A549 (cell line): Measurements from ENCODE around the gene KCTD19.

Experiments
- CEBPB ChIP-seq, 2 experiments: fragments of >200 bp in 1 of 2; sonication (Bioruptor Twin) in 1 of 2; formaldehyde crosslinking in 1 of 2; IDR thresholded peaks; 2 replicates each; pipeline ENCODE4 v1.6.1; 2012 to 2016
- CTCF ChIP-seq: fragments of >200 bp; sonication (Bioruptor Twin); formaldehyde crosslinking; IDR thresholded peaks from 3 replicates; pipeline ENCODE4 v1.5.1; 2016
- E2F6 ChIP-seq: IDR thresholded peaks from 2 replicates; pipeline ENCODE4 v1.6.1; 2012; ENCODE audit warnings: low read depth, borderline replicate concordance
- EP300 ChIP-seq, 2 experiments: fragments of >200 bp; sonication (Bioruptor Twin); formaldehyde crosslinking; IDR thresholded peaks; 2 replicates in 1 of 2; 3 replicates in 1 of 2; pipeline ENCODE4 v1.6.1; 2016 to 2017
- POLR2A ChIP-seq: IDR thresholded peaks from 2 replicates; pipeline ENCODE4 v1.6.1; 2012; ENCODE audit warnings: mild to moderate bottlenecking, low read length
- RARB ChIP-seq: fragments of 250-450 bp; sonication (Bioruptor Pico); IDR thresholded peaks from 2 replicates; pipeline ENCODE4 v1.8.0; 2021; ENCODE audit warnings: mild to moderate bottlenecking, moderate library complexity
- SMC3 ChIP-seq: fragments of >200 bp; sonication (Bioruptor Twin); formaldehyde crosslinking; IDR thresholded peaks from 3 replicates; pipeline ENCODE4 v1.6.1; 2018; ENCODE audit warnings: inconsistent platforms
- ZFP36 ChIP-seq: fragments of 450-650 bp; IDR thresholded peaks from 2 replicates; pipeline ENCODE4 v1.6.1; 2014; ENCODE audit warnings: borderline replicate concordance; ENCODE audit not compliant: partially characterized antibody
- ZNF302 ChIP-seq: fragments of 250-450 bp; sonication (Bioruptor Pico); IDR thresholded peaks from 2 replicates; pipeline ENCODE4 v1.9.0; 2021; ENCODE audit warnings: inconsistent platforms, mild to moderate bottlenecking, moderate library complexity

- no peak; a peak in 1 of 5 replicates for TF ChIP-seq EP300 (IDR thresholded peaks at IDR 0.05)
- TF ChIP-seq ZFP36: no peak
- no peak for TF ChIP-seq ZNF302 (CRISPR knock-in tag)
- TF ChIP-seq POLR2A: no peak
- no peak for TF ChIP-seq CTCF
- TF ChIP-seq E2F6: no peak
- TF ChIP-seq CEBPB (IDR thresholded peaks at IDR 0.05): no peak
- TF ChIP-seq RARB (CRISPR knock-in tag): no peak
- TF ChIP-seq SMC3: no peak
Observed at GRCh38 chr16:67243481-67243880, 83.1 kb downstream of the KCTD19 start.
